ENCODE results near the gene VRK2.

GRCh38 chr2:58163913-58164312 is 117.3 kb downstream of the VRK2 start:
- TF ChIP-seq POLR2A (IDR thresholded peaks at IDR 0.05; ENCODE audit: low read depth, low read length) (no peak), TAF1 (IDR thresholded peaks at IDR 0.05; ENCODE audit: borderline replicate concordance, low read depth, low read length) (no peak), POLR2AphosphoS5 (IDR thresholded peaks at IDR 0.05; ENCODE audit: low read depth, low read length) (no peak)

All from GM12892 (cell line).